ENCODE data around the gene LRCOL1. TPM values are rescaled to one million over a fixed set of nuclear protein-coding genes. Genes with fewer than 3 reads are reported as not detected.

Gene LRCOL1
- total and polyA plus RNA-seq, 2 of the 13 experiments (the other 11 are each of a cell fraction or from before 2014, with no cell fraction given), result not detected

DNA sequence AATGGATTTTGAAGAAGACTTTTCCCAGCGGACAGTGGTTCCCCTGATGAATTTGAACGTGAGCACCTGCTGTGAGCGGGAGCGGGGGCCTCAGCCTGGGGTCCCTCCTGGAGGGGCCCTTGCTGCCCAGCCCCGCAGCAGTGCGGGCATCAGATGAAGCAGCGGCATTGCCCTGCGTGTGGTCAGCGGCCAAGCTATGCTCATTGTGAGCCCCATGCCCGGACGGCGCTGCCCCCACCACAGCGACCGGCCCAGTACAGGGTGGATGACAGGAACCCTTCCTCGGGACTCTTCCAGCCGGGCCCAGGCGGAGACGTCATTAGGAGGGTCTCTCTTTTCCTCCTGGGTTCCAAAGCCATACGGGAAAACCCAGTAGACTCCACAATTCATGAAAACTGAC, 3.5 kb downstream of the LRCOL1 start (continued):
- TF ChIP-seq, protein P1, sequence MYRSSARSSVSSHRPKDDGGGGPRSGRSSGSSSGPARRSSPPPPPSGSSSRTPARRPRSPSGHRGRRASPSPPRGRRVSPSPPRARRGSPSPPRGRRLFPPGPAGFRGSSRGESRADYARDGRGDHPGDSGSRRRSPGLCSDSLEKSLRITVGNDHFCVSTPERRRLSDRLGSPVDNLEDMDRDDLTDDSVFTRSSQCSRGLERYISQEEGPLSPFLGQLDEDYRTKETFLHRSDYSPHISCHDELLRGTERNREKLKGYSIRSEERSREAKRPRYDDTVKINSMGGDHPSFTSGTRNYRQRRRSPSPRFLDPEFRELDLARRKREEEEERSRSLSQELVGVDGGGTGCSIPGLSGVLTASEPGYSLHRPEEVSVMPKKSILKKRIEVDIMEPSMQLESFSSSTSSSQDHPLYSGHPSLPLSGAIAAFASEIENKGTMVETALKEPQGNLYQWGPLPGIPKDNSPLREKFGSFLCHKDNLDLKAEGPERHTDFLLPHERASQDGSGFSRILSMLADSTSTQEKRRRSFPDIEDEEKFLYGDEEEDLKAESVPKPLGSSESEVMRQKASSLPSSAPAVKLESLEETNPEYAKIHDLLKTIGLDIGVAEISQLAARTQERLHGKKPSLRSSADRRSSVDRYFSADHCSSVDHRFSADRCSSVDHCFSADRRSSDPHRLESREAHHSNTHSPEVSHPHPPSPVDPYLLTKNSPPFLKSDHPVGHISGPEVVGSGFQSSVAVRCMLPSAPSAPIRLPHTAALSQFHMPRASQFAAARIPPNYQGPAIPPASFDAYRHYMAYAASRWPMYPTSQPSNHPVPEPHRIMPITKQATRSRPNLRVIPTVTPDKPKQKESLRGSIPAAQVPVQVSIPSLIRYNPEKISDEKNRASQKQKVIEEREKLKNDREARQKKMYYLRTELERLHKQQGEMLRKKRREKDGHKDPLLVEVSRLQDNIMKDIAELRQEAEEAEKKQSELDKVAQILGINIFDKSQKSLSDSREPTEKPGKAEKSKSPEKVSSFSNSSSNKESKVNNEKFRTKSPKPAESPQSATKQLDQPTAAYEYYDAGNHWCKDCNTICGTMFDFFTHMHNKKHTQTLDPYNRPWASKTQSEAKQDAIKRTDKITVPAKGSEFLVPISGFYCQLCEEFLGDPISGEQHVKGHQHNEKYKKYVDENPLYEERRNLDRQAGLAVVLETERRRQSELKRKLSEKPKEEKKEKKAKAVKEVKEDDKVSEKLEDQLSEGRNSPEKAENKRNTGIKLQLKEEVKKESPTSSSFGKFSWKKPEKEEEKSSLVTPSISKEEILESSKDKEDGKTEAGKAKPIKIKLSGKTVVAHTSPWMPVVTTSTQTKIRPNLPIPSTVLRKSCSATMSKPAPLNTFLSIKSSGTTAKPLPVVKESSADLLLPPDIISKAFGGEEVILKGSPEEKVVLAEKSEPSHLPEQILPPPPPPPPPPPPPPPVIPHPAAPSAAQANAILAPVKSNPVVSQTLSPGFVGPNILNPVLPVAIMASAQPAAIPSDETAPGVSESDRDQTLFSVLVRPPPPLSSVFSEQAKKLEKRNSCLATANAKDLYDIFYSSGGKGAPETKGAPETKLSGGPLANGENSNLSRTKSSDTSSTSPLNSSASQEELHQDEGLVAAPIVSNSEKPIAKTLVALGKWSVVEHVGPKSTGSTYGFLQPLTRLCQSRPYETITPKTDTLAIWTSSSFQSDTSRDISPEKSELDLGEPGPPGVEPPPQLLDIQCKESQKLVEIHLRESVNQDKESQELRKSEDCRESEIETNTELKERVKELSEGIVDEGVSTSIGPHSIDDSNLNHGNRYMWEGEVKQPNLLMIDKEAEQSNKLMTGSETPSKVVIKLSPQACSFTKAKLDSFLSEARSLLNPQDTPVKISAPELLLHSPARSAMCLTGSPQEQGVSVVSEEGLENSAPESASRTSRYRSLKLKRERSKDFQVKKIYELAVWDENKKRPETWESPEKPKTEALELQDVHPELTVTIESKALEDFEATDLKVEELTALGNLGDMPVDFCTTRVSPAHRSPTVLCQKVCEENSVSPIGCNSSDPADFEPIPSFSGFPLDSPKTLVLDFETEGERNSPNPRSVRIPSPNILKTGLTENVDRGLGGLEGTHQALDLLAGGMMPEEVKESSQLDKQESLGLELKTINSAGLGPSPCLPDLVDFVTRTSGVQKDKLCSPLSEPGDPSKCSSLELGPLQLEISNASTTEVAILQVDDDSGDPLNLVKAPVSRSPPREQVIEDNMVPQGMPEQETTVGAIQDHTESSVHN (CRISPR knock-in tag; IDR thresholded peaks at IDR 0.05), result no peak
- TF ChIP-seq GTF2F1 (IDR thresholded peaks at IDR 0.05; ENCODE audit: low read length), result no peak
- TF ChIP-seq TCF7L2 (IDR thresholded peaks at IDR 0.05; ENCODE audit: low read depth, low read length), result no peak
- TF ChIP-seq HOXD1 (CRISPR knock-in tag; IDR thresholded peaks at IDR 0.05), result no peak
- TF ChIP-seq, protein P2, sequence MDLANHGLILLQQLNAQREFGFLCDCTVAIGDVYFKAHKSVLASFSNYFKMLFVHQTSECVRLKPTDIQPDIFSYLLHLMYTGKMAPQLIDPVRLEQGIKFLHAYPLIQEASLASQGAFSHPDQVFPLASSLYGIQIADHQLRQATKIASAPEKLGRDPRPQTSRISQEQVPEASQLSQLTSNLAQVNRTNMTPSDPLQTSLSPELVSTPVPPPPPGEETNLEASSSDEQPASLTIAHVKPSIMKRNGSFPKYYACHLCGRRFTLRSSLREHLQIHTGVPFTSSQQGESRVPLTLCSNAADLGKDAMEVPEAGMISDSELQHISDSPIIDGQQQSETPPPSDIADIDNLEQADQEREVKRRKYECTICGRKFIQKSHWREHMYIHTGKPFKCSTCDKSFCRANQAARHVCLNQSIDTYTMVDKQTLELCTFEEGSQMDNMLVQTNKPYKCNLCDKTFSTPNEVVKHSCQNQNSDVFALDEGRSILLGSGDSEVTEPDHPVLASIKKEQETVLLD (CRISPR knock-in tag; IDR thresholded peaks at IDR 0.05; ENCODE audit: low read depth), result no peak
- TF ChIP-seq ZFX (CRISPR knock-in tag; IDR thresholded peaks at IDR 0.05; ENCODE audit: low read depth), result no peak
- TF ChIP-seq, protein P3, sequence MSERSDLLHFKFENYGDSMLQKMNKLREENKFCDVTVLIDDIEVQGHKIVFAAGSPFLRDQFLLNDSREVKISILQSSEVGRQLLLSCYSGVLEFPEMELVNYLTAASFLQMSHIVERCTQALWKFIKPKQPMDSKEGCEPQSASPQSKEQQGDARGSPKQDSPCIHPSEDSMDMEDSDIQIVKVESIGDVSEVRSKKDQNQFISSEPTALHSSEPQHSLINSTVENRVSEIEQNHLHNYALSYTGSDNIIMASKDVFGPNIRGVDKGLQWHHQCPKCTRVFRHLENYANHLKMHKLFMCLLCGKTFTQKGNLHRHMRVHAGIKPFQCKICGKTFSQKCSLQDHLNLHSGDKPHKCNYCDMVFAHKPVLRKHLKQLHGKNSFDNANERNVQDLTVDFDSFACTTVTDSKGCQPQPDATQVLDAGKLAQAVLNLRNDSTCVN (CRISPR knock-in tag; IDR thresholded peaks at IDR 0.05; ENCODE audit: borderline replicate concordance), result no peak
- TF ChIP-seq WIZ (CRISPR knock-in tag; IDR thresholded peaks at IDR 0.05), result no peak

All from HepG2 (cell line).